ENCODE measurements around the gene SCN7A. TPM values are rescaled to one million over a fixed set of nuclear protein-coding genes. Genes with fewer than 3 reads are reported as not detected.

SCN7A gene
- total RNA-seq, 1 donor from 2014 or later = 0.36 TPM

GRCh38 chr2:166380615-166381014 is 113.4 kb downstream of the SCN7A start:
- no peaks in the 10 kb centered on the region for H3K4me1 ChIP-seq (ENCODE audit: insufficient read depth, low read length)
- peaks cover 4% of the 10 kb centered on the region for H3K4me1 Mint-ChIP-seq (ENCODE audit: low read depth, unreplicated experiment)
- no peaks in the 10 kb centered on the region for H3K9me3 ChIP-seq (ENCODE audit: insufficient read depth, low read depth, low read length)
- H3K4me3 ChIP-seq (ENCODE audit: insufficient read depth, low read depth, low read length) = no peak overlapping the region
- no peaks in the 10 kb centered on the region for H3K27me3 ChIP-seq (ENCODE audit: insufficient read depth, low read length)
- DNase-seq (ENCODE audit: low read depth) (no peak), FAIRE-seq (peak; percentile 5)
- no peaks in the 10 kb centered on the region for H3K27me3 Mint-ChIP-seq (ENCODE audit: low read depth, unreplicated experiment)
- no peaks in the 10 kb centered on the region for H3K36me3 Mint-ChIP-seq (ENCODE audit: low read depth, unreplicated experiment)
- no peak overlapping the region for H3K4me2 ChIP-seq (ENCODE audit: low read length)
- H3K4me3 Mint-ChIP-seq (ENCODE audit: unreplicated experiment) = no peak overlapping the region
- H3K36me3 ChIP-seq (ENCODE audit: insufficient read depth, low read length) = no peaks in the 10 kb centered on the region
- no peak overlapping the region for H3K9ac ChIP-seq (ENCODE audit: low read length)
- H3K9me3 Mint-ChIP-seq (ENCODE audit: unreplicated experiment) = no peaks in the 10 kb centered on the region
- H3K27ac ChIP-seq (ENCODE audit: low read depth, low read length) = no peak overlapping the region
- no peak overlapping the region for H3K27ac Mint-ChIP-seq (ENCODE audit: unreplicated experiment)
- H3K79me2 ChIP-seq (ENCODE audit: insufficient read depth, low read length) = no peaks in the 10 kb centered on the region
- H4K20me1 ChIP-seq (ENCODE audit: insufficient read depth, low read length) = no peaks in the 10 kb centered on the region
- TF ChIP-seq, protein P1, sequence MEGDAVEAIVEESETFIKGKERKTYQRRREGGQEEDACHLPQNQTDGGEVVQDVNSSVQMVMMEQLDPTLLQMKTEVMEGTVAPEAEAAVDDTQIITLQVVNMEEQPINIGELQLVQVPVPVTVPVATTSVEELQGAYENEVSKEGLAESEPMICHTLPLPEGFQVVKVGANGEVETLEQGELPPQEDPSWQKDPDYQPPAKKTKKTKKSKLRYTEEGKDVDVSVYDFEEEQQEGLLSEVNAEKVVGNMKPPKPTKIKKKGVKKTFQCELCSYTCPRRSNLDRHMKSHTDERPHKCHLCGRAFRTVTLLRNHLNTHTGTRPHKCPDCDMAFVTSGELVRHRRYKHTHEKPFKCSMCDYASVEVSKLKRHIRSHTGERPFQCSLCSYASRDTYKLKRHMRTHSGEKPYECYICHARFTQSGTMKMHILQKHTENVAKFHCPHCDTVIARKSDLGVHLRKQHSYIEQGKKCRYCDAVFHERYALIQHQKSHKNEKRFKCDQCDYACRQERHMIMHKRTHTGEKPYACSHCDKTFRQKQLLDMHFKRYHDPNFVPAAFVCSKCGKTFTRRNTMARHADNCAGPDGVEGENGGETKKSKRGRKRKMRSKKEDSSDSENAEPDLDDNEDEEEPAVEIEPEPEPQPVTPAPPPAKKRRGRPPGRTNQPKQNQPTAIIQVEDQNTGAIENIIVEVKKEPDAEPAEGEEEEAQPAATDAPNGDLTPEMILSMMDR (IDR thresholded peaks at IDR 0.05; ENCODE audit: insufficient read depth, low read depth, low read length) = no peak
- TF ChIP-seq EZH2 (IDR thresholded peaks at IDR 0.05; ENCODE audit: insufficient read depth, low read length) = no peak
- H2AFZ ChIP-seq (ENCODE audit: low read depth, low read length) = no peak overlapping the region

GRCh38 chr2:166376873-166377272 is 117.2 kb downstream of the SCN7A start:
- H3K4me3 Mint-ChIP-seq (ENCODE audit: unreplicated experiment) = peak overlapping the region; percentile 95
- Histone ChIP-seq H3K79me2 (ENCODE audit: insufficient read depth, low read length) (peaks cover 6% of the 10 kb centered on the region), H3K27ac (ENCODE audit: low read depth, low read length) (no peak overlapping the region), H3K4me1 (ENCODE audit: insufficient read depth, low read length) (peaks cover 5% of the 10 kb centered on the region), H3K9me3 (ENCODE audit: insufficient read depth, low read depth, low read length) (no peaks in the 10 kb centered on the region), H3K4me3 (ENCODE audit: insufficient read depth, low read depth, low read length) (peak overlapping the region; percentile 79), H3K27me3 (ENCODE audit: insufficient read depth, low read length) (no peaks in the 10 kb centered on the region), H3K4me2 (ENCODE audit: low read length) (peak overlapping the region; percentile 98), H4K20me1 (ENCODE audit: insufficient read depth, low read length) (no peaks in the 10 kb centered on the region), H2AFZ (ENCODE audit: low read depth, low read length) (no peak overlapping the region), H3K9ac (ENCODE audit: low read length) (no peak overlapping the region), H3K36me3 (ENCODE audit: insufficient read depth, low read length) (no peaks in the 10 kb centered on the region)
- DNase-seq (ENCODE audit: low read depth) (no peak), FAIRE-seq (no peak)
- H3K36me3 Mint-ChIP-seq (ENCODE audit: low read depth, unreplicated experiment) = no peaks in the 10 kb centered on the region
- H3K4me1 Mint-ChIP-seq (ENCODE audit: low read depth, unreplicated experiment) = peaks cover 13% of the 10 kb centered on the region
- no peaks in the 10 kb centered on the region for H3K9me3 Mint-ChIP-seq (ENCODE audit: unreplicated experiment)
- H3K27me3 Mint-ChIP-seq (ENCODE audit: low read depth, unreplicated experiment) = no peaks in the 10 kb centered on the region
- H3K27ac Mint-ChIP-seq (ENCODE audit: unreplicated experiment) = no peak overlapping the region
- no peak for TF ChIP-seq EZH2 (IDR thresholded peaks at IDR 0.05; ENCODE audit: insufficient read depth, low read length)
- TF ChIP-seq, protein P1 (IDR thresholded peaks at IDR 0.05; ENCODE audit: insufficient read depth, low read depth, low read length) = no peak

DNA sequence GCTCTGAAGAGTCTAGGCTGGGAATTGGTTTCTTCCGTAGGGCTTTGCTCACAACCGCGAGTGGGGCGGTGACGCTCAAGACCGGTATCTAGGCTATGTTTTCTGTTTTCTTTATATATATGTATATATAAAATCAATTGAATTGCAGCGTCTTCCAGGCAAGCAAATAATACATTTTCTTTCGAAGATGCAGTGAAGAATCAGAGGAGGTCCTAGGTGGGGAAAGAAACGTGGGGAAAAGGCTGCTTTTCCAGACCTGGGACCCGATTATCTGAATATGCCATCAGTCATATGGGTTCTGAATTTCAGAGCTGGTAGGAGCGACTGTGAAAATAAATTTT is 117.6 kb downstream of the SCN7A start:
- peaks cover 5% of the 10 kb centered on the region for H3K4me1 ChIP-seq (ENCODE audit: insufficient read depth, low read length)
- peak overlapping the region; percentile 79 for H3K4me3 ChIP-seq (ENCODE audit: insufficient read depth, low read depth, low read length)
- Mint-ChIP-seq H3K36me3 (ENCODE audit: low read depth, unreplicated experiment) (no peaks in the 10 kb centered on the region), H3K4me3 (ENCODE audit: unreplicated experiment) (peak overlapping the region; percentile 95), H3K4me1 (ENCODE audit: low read depth, unreplicated experiment) (peaks cover 13% of the 10 kb centered on the region), H3K27me3 (ENCODE audit: low read depth, unreplicated experiment) (no peaks in the 10 kb centered on the region), H3K27ac (ENCODE audit: unreplicated experiment) (peak overlapping the region; percentile 86), H3K9me3 (ENCODE audit: unreplicated experiment) (no peaks in the 10 kb centered on the region)
- no peaks in the 10 kb centered on the region for H3K27me3 ChIP-seq (ENCODE audit: insufficient read depth, low read length)
- H3K9me3 ChIP-seq (ENCODE audit: insufficient read depth, low read depth, low read length) = no peaks in the 10 kb centered on the region
- H2AFZ ChIP-seq (ENCODE audit: low read depth, low read length) = peak overlapping the region; percentile 88
- H3K9ac ChIP-seq (ENCODE audit: low read length) = peak overlapping the region; percentile 71
- no peaks in the 10 kb centered on the region for H3K36me3 ChIP-seq (ENCODE audit: insufficient read depth, low read length)
- H3K4me2 ChIP-seq (ENCODE audit: low read length) = peak overlapping the region; percentile 98
- FAIRE-seq = no peak
- peaks cover 6% of the 10 kb centered on the region for H3K79me2 ChIP-seq (ENCODE audit: insufficient read depth, low read length)
- H4K20me1 ChIP-seq (ENCODE audit: insufficient read depth, low read length) = no peaks in the 10 kb centered on the region
- no peak for TF ChIP-seq EZH2 (IDR thresholded peaks at IDR 0.05; ENCODE audit: insufficient read depth, low read length)
- TF ChIP-seq, protein P1 (IDR thresholded peaks at IDR 0.05; ENCODE audit: insufficient read depth, low read depth, low read length) = no peak
- DNase-seq (ENCODE audit: low read depth) = no peak
- peak overlapping the region; percentile 56 for H3K27ac ChIP-seq (ENCODE audit: low read depth, low read length)
